Endothelial cell (in vitro differentiated cells): Measurements from ENCODE around the gene MAD1L1. TPM values are rescaled to one million over a fixed set of nuclear protein-coding genes. Genes with fewer than 3 reads are reported as not detected.
A peak's percentile ranks its signal among the peaks of the same experiment; 100 is the strongest.

ENCODE experiments used
- DNase-seq: peaks from one replicate; pipeline ENCODE4 v3.0.0; 2021; ENCODE audit warnings: low spot score
- H3K27ac Mint-ChIP-seq: one replicate; pipeline ENCODE4 v1.8.0; 2021; ENCODE audit warnings: mixed read lengths, inconsistent platforms; ENCODE audit not compliant: unreplicated experiment
- H3K27me3 Mint-ChIP-seq: one replicate; pipeline ENCODE4 v1.8.0; 2021; ENCODE audit warnings: mild to moderate bottlenecking, moderate library complexity, mixed read lengths, inconsistent platforms; ENCODE audit not compliant: unreplicated experiment
- H3K36me3 Mint-ChIP-seq: one replicate; pipeline ENCODE4 v1.8.0; 2021; ENCODE audit warnings: mild to moderate bottlenecking, low read depth, mixed read lengths, inconsistent platforms; ENCODE audit not compliant: unreplicated experiment
- H3K4me1 Mint-ChIP-seq: one replicate; pipeline ENCODE4 v1.8.0; 2021; ENCODE audit warnings: mild to moderate bottlenecking, mixed read lengths, inconsistent platforms; ENCODE audit not compliant: unreplicated experiment
- H3K4me3 Mint-ChIP-seq: one replicate; pipeline ENCODE4 v1.8.0; 2021; ENCODE audit warnings: mild to moderate bottlenecking, mixed read lengths, inconsistent platforms; ENCODE audit not compliant: unreplicated experiment
- H3K9me3 Mint-ChIP-seq: one replicate; pipeline ENCODE4 v1.8.0; 2021; ENCODE audit warnings: mixed read lengths, inconsistent platforms; ENCODE audit not compliant: unreplicated experiment
- total RNA-seq: library from RNA; stranded (reverse); fragmentation: NEBNext Ultra II Directional; extraction: Animal tissue kit (Norgen Biotek cat#: 25700); gene quantifications from one replicate; pipeline ENCODE4 v1.2.1, GENCODE V29; 2021; ENCODE audit not compliant: unreplicated experiment
- TF ChIP-seq, protein P1 (sequence below): fragments of 200-600 bp; sonication (generic); IDR thresholded peaks from one replicate; pipeline ENCODE4 v1.5.0; 2021; ENCODE audit warnings: antibody characterized with exemption; ENCODE audit not compliant: unreplicated experiment

Gene MAD1L1
- total RNA-seq, 1 donor from 2014 or later: 43.3 TPM

DNA sequence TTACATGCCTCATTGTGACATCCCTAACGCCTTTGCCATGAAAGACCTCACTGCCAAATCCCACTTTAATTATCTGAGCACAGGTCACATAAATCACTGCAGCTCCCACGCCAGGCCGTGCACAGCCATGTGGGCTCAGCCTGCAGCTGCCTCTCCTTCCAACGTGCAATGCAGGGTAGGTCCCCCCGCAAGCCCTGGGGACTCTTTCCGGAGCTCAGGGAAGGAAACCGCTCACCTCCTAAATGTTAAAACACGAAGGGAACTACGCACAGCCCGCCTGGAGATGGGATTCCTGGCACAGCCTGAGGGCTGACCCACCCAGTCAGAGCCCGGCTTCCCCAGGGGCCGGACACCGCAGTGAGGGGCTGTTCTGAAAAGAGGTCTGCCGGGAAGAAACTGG, 128.0 kb downstream of the MAD1L1 start:
- Mint-ChIP-seq H3K27me3 (peaks cover 19% of the 10 kb centered on the region), H3K4me3 (peak overlapping the region; percentile 31), H3K36me3 (peaks cover 13% of the 10 kb centered on the region), H3K4me1 (peaks cover 29% of the 10 kb centered on the region), H3K9me3 (no peaks in the 10 kb centered on the region), H3K27ac (peak overlapping the region; percentile 5)
- TF ChIP-seq, protein P1, sequence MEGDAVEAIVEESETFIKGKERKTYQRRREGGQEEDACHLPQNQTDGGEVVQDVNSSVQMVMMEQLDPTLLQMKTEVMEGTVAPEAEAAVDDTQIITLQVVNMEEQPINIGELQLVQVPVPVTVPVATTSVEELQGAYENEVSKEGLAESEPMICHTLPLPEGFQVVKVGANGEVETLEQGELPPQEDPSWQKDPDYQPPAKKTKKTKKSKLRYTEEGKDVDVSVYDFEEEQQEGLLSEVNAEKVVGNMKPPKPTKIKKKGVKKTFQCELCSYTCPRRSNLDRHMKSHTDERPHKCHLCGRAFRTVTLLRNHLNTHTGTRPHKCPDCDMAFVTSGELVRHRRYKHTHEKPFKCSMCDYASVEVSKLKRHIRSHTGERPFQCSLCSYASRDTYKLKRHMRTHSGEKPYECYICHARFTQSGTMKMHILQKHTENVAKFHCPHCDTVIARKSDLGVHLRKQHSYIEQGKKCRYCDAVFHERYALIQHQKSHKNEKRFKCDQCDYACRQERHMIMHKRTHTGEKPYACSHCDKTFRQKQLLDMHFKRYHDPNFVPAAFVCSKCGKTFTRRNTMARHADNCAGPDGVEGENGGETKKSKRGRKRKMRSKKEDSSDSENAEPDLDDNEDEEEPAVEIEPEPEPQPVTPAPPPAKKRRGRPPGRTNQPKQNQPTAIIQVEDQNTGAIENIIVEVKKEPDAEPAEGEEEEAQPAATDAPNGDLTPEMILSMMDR: no peak
- no peak for DNase-seq

DNA sequence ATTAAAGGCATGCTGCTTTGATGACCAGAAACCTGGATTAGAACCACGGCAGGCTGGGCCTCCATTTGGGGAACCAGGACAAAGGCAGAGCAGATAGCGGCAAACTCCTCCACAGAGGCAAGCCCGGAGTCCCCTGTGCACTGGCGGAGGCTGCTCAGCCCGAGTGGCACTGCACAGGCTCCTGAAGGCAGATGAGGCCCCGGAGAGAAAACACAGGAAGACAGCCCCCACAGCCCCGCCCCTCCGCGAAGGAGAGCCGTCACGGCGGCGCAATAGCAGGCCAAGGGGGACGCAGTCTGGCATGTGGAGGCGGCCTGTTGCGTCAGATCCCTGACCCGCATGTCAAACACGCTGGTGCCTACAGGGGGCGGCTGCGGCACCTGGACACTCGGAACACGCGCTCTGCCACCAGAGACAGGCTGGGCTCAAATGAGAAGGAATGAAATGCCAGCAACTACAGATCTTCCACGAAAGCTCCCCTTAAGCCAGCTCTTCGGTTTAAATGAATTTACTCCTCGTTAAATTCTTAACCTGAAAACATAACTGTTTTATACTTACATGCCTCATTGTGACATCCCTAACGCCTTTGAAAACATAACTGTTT, 128.5 kb downstream of the MAD1L1 start:
- no peaks in the 10 kb centered on the region for H3K9me3 Mint-ChIP-seq
- peak overlapping the region; percentile 31 for H3K4me3 Mint-ChIP-seq
- peaks cover 25% of the 10 kb centered on the region for H3K4me1 Mint-ChIP-seq

DNA sequence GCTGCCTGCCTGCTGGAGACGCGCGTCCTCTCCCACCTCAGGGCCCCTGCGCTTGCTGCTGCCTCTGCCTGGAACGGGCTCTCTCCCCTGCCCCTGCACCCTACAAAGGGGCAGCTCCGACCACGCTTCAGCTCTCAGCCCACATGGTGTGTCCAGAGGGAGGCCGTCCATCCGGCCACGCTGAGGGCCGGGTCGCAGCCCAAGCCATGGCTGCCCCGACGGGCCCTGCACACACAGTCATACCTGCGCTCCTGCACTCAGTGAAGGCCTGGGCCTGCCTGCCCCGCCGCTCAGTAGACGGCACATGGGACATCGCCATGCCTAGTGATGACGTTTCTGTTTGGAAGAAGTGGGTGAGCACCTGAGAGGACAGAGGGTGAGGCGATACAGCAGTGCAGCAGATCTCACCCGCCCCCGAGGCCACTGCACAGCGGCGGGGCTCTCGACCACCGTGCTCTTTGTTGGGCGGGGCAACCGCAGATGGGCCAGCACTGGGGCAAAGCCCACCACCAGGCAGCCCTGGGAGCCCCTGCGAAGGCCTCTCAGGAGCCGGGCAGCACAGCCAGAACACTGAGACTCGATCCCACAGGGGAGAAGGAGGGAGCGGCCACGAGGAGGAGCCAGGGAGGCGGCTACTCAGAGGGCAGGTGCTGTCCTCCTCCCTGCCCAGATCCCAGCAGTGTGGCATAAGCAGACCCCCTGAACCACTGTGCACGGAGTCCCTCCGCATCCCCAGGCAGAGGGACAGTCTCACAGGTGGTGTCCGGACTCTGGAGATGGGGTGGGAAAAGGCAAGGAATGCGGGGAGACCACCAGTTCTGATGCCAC, 129.5 kb downstream of the MAD1L1 start:
- Mint-ChIP-seq H3K27me3 (peaks cover 20% of the 10 kb centered on the region), H3K9me3 (no peaks in the 10 kb centered on the region), H3K4me3 (no peak overlapping the region), H3K36me3 (peaks cover 13% of the 10 kb centered on the region), H3K27ac (no peak overlapping the region), H3K4me1 (peaks cover 18% of the 10 kb centered on the region)
- no peak for DNase-seq
- TF ChIP-seq, protein P1: no peak

More for the DNA sequence above, 128.5 kb downstream of the MAD1L1 start:
- H3K27ac Mint-ChIP-seq: peak overlapping the region; percentile 5
- H3K27me3 Mint-ChIP-seq: peaks cover 20% of the 10 kb centered on the region
- peaks cover 13% of the 10 kb centered on the region for H3K36me3 Mint-ChIP-seq
- TF ChIP-seq, protein P1: peak; percentile 62
- DNase-seq: peak; percentile 86

DNA sequence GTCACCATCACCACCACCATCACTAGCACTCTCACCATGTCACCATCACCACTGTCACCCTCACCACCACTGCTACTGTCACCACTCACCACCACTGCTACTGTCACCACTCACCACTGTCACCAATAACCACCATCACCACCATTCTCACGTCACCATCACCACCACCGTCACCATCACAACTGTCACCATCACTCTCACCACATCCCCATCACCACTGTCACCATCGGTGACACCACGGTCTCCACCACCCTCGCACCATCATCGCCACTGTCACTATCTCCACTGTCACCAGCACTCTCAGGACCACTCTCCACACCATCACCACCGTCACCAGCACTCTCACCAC, 130.4 kb downstream of the MAD1L1 start:
- Mint-ChIP-seq H3K27ac (peak overlapping the region; percentile 16), H3K4me1 (peaks cover 12% of the 10 kb centered on the region)

More for the DNA sequence above, 130.4 kb downstream of the MAD1L1 start:
- TF ChIP-seq, protein P1: no peak
- peak overlapping the region; percentile 17 for H3K4me3 Mint-ChIP-seq
- no peak for DNase-seq
- peaks cover 13% of the 10 kb centered on the region for H3K36me3 Mint-ChIP-seq
- H3K27me3 Mint-ChIP-seq: peaks cover 18% of the 10 kb centered on the region
- H3K9me3 Mint-ChIP-seq: no peaks in the 10 kb centered on the region
